ENCODE results near the gene MEGF11.

DNA sequence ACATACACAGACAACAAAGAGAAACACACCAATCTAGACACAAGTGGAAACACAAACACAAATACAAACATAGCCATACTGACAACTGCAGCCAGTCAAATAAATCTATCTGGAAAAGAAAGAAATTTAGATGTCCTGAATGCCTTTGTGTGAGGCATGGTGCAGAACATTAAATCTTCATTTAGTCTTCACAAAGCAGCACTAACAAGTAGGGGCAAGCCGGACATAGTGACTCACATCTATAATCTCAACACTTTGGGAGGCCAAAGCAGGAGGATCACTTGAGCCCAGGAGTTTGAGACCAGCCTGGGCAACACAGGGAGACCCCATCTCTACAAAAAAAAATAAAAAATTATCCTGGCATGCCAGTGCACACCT lies 11.7 kb downstream of the MEGF11 start:
- no peak for TF ChIP-seq EZH2phosphoT487 (IDR thresholded peaks at IDR 0.05)
- no peak for TF ChIP-seq EZH2 (IDR thresholded peaks at IDR 0.05)

Data from neural progenitor cell (in vitro differentiated cells).